Subcutaneous adipose tissue (tissue), 4 donors: ENCODE results near the gene ACOT7. TPM values are rescaled to one million over a fixed set of nuclear protein-coding genes. Genes with fewer than 3 reads are reported as not detected.

Experiments
- total RNA-seq, 4 donors: library from RNA; depleted of rRNA; stranded (reverse); fragments of >200 nt; gene quantifications; one replicate each; pipeline ENCODE4 v1.1.0, GENCODE V29; 2016
- TF ChIP-seq, protein P1 (sequence below): fragments of 450-650 bp; IDR thresholded peaks from one replicate; pipeline ENCODE4 v1.5.1; 2016; ENCODE audit warnings: low read depth, mild to moderate bottlenecking, control low read depth, antibody characterized with exemption, moderate library complexity

Gene ACOT7
- total RNA-seq, 4 donors from 2014 or later: 7.5 to 14.3 (median 9.8) TPM

DNA sequence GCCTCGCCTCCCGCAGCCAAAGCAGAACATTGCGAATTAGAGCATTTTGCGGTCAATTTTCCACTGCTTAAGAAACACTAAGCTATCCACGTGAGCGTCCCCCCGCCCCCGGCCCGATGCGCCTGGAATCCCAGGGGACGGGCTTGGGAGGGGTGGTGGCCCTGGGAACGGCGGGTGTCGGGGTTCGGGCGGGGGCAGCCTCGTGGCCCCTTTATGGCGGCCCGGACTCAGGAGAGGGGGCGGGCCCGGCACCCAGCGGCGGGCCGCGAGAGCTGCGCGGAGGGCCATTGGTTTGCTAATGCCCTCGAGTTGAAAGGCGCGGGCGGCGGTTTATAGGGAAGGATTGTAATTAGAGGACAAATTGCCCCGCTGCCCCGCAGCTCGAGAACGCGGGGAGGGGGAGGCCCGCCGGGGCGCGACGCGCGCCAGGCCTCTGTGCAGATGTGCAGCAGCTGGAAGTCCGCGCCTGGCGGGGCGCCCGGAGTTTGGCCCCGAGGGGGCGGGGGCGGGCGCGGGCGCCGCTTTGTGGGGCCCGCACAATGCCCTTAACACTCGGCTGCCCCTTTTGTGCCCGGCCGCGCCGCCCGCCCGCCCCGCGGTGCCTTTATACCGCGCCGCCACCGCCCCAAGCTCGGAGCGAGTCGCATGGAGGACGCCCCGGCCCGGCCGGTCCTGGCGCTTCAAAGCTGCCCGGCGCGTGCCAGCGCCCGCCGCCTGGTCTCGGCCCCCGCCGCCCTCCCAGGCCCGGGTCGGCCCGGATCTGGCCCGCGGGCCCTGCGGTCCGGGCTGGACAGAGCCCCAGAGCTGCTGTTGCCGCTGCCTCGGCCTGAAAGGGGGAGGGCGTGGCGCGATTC, 151.5 kb downstream of the ACOT7 start:
- TF ChIP-seq, protein P1, sequence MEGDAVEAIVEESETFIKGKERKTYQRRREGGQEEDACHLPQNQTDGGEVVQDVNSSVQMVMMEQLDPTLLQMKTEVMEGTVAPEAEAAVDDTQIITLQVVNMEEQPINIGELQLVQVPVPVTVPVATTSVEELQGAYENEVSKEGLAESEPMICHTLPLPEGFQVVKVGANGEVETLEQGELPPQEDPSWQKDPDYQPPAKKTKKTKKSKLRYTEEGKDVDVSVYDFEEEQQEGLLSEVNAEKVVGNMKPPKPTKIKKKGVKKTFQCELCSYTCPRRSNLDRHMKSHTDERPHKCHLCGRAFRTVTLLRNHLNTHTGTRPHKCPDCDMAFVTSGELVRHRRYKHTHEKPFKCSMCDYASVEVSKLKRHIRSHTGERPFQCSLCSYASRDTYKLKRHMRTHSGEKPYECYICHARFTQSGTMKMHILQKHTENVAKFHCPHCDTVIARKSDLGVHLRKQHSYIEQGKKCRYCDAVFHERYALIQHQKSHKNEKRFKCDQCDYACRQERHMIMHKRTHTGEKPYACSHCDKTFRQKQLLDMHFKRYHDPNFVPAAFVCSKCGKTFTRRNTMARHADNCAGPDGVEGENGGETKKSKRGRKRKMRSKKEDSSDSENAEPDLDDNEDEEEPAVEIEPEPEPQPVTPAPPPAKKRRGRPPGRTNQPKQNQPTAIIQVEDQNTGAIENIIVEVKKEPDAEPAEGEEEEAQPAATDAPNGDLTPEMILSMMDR: no peak

DNA sequence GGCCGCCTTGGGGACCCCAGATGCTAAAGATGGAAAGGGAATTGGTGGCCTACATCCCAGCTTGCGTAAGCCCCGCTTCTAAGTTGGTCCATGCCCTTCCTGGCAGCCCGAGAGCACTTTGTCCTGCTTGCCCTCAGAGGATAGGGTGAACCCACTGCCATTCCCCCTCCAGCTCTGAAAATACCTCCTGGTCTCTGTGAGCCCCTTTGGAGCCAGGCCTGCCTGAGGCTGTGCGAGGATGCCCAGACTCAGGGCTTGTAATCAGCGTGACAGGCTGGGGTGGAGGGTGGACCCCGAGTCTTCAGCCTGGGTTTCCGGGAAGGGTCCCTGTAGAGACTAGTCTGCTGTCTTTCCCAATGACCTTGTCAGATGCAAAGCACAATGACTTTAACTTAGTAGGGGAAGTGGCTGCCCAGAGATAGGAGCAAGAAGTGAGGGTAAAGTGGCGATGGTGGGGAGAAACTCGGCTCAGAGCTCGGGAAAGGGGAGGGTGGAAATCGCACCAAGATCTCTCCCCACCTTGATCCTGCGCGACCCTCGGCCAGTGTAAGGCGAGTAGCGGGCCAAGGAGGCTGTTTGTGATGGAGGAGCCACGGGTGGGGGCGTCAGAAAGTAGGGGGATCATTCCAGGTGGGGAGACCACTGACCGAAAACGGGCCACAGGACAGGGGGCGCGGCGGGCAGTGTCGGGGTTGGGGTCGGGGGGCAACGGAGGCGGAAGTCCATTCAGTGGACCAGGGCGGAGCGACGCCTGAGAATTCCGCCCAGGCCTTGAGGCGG, 152.3 kb downstream of the ACOT7 start:
- TF ChIP-seq, protein P1: no peak

DNA sequence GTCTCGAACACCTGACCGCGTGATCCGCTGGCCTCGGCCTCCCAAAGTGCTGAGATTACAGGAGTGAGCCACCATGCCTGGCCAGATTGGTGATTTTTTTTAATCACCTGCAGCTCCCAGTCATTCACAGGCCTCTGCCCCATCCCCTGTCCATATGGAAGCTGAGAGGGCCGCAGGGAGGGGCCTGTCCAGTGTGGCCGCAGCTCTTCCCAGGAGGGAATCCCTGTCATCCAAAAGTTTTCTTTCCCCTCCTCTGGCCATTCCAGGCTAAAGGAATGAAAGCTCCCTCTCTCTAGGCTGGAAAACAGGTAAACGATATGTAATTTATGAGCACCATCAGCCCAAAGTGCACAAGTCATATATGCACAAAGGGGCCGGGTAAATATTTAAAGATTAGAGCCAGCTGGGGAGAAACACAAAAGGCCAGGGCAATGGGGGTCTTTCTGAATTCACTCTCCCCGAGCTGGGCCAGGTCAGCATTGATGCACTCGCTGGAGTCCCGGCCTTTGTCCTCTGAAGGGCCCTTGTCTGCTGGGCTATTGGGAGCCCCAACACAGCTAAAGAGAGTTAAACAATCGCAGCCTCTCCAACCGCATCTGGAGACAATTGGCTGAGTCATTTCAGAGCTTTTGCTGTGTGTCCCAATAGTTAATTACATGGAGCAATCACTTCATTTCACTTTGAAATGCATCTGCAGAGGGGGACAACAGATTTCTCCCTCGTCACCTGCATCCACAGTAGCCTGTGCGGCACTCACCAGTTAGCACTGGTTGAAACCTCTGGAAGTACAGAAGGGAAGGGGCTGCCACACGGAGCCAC, 153.4 kb downstream of the ACOT7 start:
- TF ChIP-seq, protein P1: no peak

DNA sequence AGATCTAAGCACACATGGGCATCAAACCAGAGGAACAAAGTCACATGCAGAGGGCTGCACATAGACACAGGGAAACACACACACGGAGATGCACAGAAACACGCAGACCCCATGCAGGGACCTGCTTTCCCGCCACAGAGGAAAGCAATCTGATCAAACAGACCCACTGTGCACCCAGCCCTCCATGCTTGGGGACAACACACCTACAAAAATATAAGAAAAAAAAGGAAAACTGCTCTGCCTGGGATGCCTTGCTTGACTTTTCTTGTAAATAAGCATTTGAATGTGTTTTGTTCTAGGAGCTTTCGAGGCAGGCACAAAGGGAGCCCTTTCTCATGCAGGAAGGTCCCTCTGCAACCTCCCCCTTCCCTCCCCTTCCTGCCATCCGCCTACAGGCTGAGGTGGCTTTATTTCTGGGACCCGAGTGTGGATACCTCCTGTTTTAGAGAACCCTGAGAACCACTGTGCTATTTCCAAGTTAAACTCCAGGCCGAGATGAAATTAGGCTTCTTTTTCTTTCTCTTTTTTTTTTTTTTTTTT, 154.3 kb downstream of the ACOT7 start:
- TF ChIP-seq, protein P1: no peak

DNA sequence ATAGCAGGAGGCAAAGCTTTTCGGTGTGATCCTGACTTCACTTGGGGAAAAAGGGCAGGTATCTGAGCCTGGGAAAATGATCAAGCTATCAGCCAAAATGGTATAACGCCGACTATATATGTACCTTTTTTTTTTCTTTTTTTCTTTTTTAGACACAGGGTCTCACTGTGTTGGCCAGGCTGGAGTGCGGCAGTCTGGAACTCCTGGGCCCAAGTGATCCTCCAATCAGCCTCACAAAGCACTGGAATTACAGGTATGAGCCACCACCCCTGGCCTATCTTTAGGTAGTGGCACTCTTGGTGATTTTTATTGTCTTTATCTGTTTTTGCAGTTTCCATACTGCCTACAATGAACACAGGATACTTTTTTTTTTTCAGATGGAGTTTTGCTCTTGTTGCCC, 156.5 kb downstream of the ACOT7 start:
- TF ChIP-seq, protein P1: no peak

DNA sequence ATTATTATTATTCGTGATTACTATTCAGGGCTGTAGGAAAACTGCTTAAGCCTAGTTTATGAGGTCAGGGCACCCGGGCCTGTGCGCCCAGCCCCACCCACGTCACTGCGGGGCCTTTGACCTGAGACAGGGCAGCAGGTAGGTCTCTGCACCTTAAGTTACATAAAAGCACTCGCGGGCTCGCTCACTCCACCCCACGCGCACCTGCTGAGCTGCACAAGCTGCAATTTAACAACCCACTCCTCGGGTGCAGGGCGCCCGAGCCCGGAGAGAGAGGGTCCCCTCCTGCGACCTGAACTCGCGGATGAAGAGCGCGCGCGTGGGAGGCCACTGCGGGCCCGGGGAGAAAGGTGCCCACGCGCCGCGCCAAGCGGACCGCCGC, 158.3 kb downstream of the ACOT7 start:
- TF ChIP-seq, protein P1: no peak
